Colonic mucosa (tissue), 4 donors: ENCODE measurements around the gene NANOG. TPM values are rescaled to one million over a fixed set of nuclear protein-coding genes. Genes with fewer than 3 reads are reported as not detected.
"Not testable (repeated sequence)": the region's sequence is repeated elsewhere in the genome, so short reads cannot be mapped to it uniquely, and the experiment has no call there.

Experiments
- DNase-seq: peaks from one replicate; pipeline ENCODE4 v3.0.0-alpha.2; 2020
- H3K27ac ChIP-seq: fragments of 200-600 bp; one replicate; pipeline ENCODE4 v1.8.0; 2021
- H3K27me3 ChIP-seq: fragments of 200-600 bp; one replicate; pipeline ENCODE4 v1.8.0; 2021
- H3K36me3 ChIP-seq: fragments of 200-600 bp; one replicate; pipeline ENCODE4 v1.8.0; 2021
- H3K4me1 ChIP-seq: fragments of 200-600 bp; one replicate; pipeline ENCODE4 v1.8.0; 2021; ENCODE audit warnings: mild to moderate bottlenecking
- H3K4me3 ChIP-seq: fragments of 200-600 bp; one replicate; pipeline ENCODE4 v1.8.0; 2021
- H3K9ac ChIP-seq, 2 donors: one replicate each; pipeline ENCODE4 v1.7.0; 2013; ENCODE audit warnings: control low read depth in 2 of 2, low read depth in 2 of 2, low read length in 2 of 2
- H3K9me3 ChIP-seq: fragments of 200-600 bp; one replicate; pipeline ENCODE4 v1.8.0; 2021
- CTCF ChIP-seq: fragments of 200-600 bp; IDR thresholded peaks from one replicate; pipeline ENCODE4 v1.8.0; 2022; ENCODE audit warnings: antibody characterized with exemption, mild to moderate bottlenecking
- intact Hi-C: fragments of 100-400 bp; cut with DNase I; formaldehyde crosslinking; loops from one replicate; pipeline ENCODE4 v1.14.1; 2022
- total RNA-seq, 2 donors: library from RNA; stranded (reverse); fragmentation: NEBNext Ultra II Directional in 1 of 2; extraction: Animal tissue kit (Norgen Biotek cat#: 25700) in 1 of 2; gene quantifications; one replicate each; pipeline ENCODE4 v1.2.1, GENCODE V29; 2021
- donor health status: healthy.
- donor health status: DM: no; HTN: no; CAD: no.
- donor health status: DM: no; HTN: no; CAD: no.

Gene NANOG
- total RNA-seq, 2 donors from 2014 or later = 0.40 TPM; not detected in 1

GRCh38 chr12:7833831-7834230 is 44.6 kb downstream of the NANOG start:
- intact Hi-C loops = no loop called here
- no peaks in the 10 kb centered on the region for H3K27me3 ChIP-seq
- no peaks in the 10 kb centered on the region for H3K36me3 ChIP-seq
- no peak for DNase-seq
- no peak overlapping the region for H3K27ac ChIP-seq
- TF ChIP-seq CTCF = no peak
- no peak overlapping the region for H3K9ac ChIP-seq
- H3K4me1 ChIP-seq = no peaks in the 10 kb centered on the region
- H3K9me3 ChIP-seq = no peaks in the 10 kb centered on the region
- no peak overlapping the region for H3K4me3 ChIP-seq

GRCh38 chr12:7834701-7835100 is 45.5 kb downstream of the NANOG start:
- Histone ChIP-seq H3K4me3 (no peak overlapping the region), H3K4me1 (no peaks in the 10 kb centered on the region), H3K9ac (no peak overlapping the region), H3K27ac (no peak overlapping the region), H3K27me3 (no peaks in the 10 kb centered on the region), H3K9me3 (no peaks in the 10 kb centered on the region), H3K36me3 (no peaks in the 10 kb centered on the region)
- intact Hi-C loops = no loop called here
- TF ChIP-seq CTCF = no peak
- no peak for DNase-seq

DNA sequence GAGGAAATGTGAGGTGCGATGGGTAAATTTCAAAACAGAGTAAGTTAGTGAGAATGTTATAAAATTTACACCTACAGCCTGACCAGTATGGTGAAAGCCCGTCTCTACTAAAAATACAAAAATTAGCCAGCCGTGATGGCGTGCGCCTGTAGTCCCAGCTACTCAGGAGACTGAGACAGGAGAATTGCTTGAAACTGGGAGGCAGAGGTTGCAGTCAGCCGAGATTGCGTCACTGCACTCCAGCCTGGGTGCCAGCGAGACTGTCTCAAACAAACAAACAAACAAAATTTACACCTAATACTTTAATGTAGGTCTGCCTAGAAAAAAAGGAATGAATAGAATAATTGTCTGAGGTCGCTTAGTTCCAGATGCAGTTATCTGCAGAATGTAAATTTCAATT is 45.9 kb downstream of the NANOG start:
- intact Hi-C loops = no loop called here
- Histone ChIP-seq H3K27me3 (no peaks in the 10 kb centered on the region), H3K4me3 (no peak overlapping the region), H3K9me3 (no peaks in the 10 kb centered on the region), H3K27ac (no peak overlapping the region), H3K36me3 (no peaks in the 10 kb centered on the region), H3K4me1 (no peaks in the 10 kb centered on the region), H3K9ac (no peak overlapping the region)
- TF ChIP-seq CTCF = no peak
- no peak for DNase-seq

DNA sequence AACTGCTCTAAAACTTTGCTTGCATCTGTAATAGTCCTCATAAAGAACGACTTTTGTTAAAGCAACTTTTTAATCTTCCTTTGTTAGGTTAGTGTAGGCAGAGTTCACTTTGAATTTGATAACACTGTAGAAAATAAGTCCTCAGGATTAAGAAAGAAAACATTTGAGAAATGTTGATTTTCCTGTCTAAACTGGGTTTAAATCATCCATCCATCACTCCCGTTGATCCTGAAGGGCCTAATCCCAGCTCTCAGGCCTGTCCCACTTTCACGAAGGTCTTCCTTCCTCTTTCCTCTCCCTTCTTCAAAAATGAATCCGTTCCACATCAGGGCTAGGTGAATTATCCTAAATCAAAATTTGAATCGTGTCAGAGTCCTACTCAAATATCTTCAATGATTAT is 46.6 kb downstream of the NANOG start:
- no peak for DNase-seq
- H3K9ac ChIP-seq = no peak overlapping the region
- H3K36me3 ChIP-seq = no peaks in the 10 kb centered on the region
- intact Hi-C loops = no loop called here
- H3K4me1 ChIP-seq = no peaks in the 10 kb centered on the region
- H3K9me3 ChIP-seq = no peaks in the 10 kb centered on the region
- H3K4me3 ChIP-seq = no peak overlapping the region
- H3K27me3 ChIP-seq = no peaks in the 10 kb centered on the region
- no peak overlapping the region for H3K27ac ChIP-seq
- TF ChIP-seq CTCF = no peak

GRCh38 chr12:7837366-7837765 is 48.2 kb downstream of the NANOG start:
- no peaks in the 10 kb centered on the region for H3K9me3 ChIP-seq
- TF ChIP-seq CTCF = no peak
- no peak overlapping the region for H3K27ac ChIP-seq
- DNase-seq = no peak
- no peak overlapping the region for H3K4me3 ChIP-seq
- no peak overlapping the region for H3K9ac ChIP-seq
- H3K27me3 ChIP-seq = no peaks in the 10 kb centered on the region
- no peaks in the 10 kb centered on the region for H3K4me1 ChIP-seq
- H3K36me3 ChIP-seq = no peaks in the 10 kb centered on the region
- intact Hi-C loops = no loop called here

GRCh38 chr12:7839226-7839625 is 50.0 kb downstream of the NANOG start:
- H3K4me1 ChIP-seq, intact Hi-C loops, H3K36me3 ChIP-seq: not testable (repeated sequence)

DNA sequence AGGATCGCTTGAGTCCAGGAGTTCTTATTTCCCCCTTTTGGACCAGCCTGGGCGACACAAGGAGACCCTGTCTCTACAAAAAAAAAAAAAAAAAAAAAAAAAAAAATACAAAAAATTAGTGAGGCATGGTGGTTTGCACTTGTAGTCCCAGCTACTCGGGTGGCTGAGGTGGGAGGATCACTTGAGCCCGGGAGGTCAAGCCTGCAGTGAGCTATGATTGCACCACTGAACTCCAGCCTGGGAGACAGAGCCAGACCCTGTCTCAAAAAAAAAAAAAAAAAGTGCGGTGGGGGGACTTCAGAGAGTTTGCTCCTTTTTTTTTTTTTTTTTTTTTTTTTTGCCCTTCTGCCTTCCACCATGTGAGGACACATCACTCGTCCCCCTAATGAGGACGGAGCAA is 50.6 kb downstream of the NANOG start:
- H3K36me3 ChIP-seq, H3K9ac ChIP-seq, H3K9me3 ChIP-seq, intact Hi-C loops, H3K4me1 ChIP-seq, H3K27ac ChIP-seq, H3K4me3 ChIP-seq, H3K27me3 ChIP-seq, DNase-seq: not testable (repeated sequence)

More at GRCh38 chr12:7839226-7839625, 50.0 kb downstream of the NANOG start:
- not testable (repeated sequence) for H3K9me3 ChIP-seq, H3K9ac ChIP-seq, H3K27ac ChIP-seq, H3K4me3 ChIP-seq, H3K27me3 ChIP-seq, DNase-seq

- H3K4me3 ChIP-seq, H3K4me1 ChIP-seq, H3K9ac ChIP-seq, intact Hi-C loops, DNase-seq, H3K27ac ChIP-seq, H3K36me3 ChIP-seq, H3K27me3 ChIP-seq, H3K9me3 ChIP-seq: not testable (repeated sequence)
Observed at GRCh38 chr12:7842444-7842843, 53.2 kb downstream of the NANOG start.

DNA sequence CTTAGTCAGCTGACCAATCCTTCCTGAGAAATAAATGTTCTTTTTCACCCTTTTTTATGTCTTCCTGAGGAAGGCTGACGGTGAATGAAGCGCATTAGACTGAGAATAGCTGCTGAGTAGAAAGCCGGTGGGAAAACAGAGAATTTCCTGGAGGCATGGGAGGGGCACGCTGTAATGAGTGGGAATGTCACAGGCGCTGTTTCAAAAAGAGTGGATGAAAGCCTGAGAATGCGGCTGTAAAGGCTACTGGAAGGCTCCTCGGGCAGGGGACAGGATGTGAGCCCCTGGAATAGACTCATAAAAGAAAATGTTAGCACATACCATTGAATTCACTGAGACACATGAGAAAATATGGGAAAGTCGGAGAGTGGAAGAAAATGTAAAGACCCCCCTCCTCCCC is 53.9 kb downstream of the NANOG start:
- DNase-seq, H3K27ac ChIP-seq, intact Hi-C loops, H3K9me3 ChIP-seq, H3K4me3 ChIP-seq, H3K4me1 ChIP-seq, H3K36me3 ChIP-seq, H3K9ac ChIP-seq, H3K27me3 ChIP-seq: not testable (repeated sequence)
